NCI-H1436 treated with DMSO at 0.1 percent for 48 hours (cell line): ENCODE measurements around the gene SYT13.

Source experiments
- DNase-seq: peaks from one replicate; lab custom pipeline; 2025; lab: John Stamatoyannopoulos, UW

SYT13 gene

DNA sequence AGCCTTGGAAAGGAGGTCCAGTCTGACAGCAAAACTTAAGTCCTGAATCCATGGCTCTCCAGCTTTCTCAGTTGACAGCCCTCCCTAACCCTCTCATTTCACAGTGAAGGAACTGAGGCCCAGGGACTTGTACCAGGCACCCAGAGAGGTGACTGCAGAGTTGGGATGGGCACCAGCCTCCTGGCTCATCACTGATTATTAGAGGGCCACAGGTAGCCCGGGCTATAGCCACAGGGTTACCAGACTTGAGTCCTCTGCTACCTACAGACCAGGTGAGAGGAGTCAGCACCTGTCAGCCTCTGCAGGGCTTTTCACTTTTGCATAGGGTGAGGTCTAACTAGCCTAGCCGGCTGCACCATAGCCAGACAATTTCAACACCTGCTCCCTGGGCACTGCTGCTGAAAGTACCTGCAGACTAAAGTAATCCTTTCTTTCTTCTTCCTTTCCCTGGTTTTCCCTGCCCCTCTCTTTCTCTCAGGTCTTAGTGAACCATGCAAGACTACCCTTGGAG, 37.6 kb downstream of the SYT13 start:
- no peak for DNase-seq

GRCh38 chr11:45247433-45247832, 38.7 kb downstream of the SYT13 start:
- no peak for DNase-seq

DNA sequence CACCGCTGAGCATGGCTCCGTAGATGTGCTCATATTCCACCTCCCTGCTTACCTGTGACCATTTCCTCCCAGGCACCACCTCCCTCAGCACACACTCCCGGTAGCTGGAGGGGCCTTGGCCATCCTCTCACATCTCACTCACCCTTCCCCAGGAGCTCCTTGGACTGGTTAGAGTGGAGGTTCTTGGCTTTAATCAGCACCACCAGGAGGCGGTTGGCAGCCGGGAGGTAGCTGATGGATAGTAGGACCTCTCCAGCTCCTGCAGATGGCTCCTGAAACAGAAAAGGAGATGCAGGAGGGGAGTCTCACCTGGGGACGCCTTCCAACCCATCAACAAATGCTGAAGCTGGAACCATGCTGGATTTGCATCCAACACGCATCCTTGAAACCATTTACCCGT, 39.9 kb downstream of the SYT13 start:
- no peak for DNase-seq

- no peak for DNase-seq
These were observed 40.7 kb downstream of the SYT13 start for GRCh38 chr11:45245218-45246045.

DNA sequence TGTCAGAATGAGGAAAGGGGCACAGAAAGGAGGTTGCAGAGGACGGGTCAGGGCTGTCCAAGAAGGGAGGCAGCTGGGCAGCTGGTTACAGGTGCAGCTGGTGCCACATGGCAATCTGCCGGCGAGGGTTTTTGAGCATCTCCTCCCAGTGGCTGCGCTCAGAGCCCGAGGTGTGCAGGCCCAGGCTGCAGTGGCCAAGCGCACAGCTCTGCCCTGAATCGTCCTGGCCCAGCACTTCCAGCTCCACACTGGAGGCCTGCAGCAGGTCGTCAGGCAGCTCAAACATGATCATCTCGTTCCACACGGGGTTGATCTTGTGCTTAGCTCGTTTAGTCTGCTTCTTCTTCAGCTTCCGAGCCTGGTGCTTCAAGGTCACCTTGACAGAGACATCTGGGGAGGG, 42.2 kb downstream of the SYT13 start:
- no peak for DNase-seq

DNA sequence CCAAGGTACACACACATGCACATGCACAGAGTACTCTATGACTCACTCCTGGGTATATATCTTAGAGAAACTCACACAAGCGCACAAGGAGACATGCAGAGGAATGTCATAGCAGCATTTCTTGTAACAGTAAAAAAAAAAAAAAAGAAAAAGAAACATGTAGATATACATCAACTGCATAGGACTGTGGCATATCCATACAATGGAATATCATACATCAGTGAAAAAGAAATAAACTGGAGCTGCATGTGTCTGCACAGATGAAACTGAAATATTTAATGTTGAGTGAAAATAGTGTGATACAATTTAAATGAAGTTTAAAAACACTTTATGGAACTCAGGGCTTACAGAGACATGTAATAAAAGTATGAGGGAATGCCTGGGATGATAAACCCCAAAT, 46.4 kb downstream of the SYT13 start:
- no peak for DNase-seq

DNA sequence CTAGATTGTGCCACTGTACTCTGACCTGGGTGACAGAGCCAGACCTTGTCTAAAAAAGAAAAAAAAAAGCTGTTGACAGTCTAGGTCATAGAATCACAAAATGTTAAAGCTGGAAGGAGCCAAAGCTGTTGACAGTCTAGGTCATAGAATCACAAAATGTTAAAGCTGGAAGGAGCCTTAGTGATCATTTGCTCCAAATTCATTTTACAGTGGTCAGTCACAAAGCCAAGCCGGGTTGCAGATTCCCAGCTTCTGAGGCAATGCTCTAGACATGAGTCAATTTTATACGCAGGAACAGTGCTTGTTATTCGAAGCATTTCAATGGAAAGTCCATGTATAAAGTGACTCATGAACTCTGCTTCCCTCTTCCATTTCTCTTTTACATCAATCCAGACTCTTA, 47.4 kb downstream of the SYT13 start:
- no peak for DNase-seq

DNA sequence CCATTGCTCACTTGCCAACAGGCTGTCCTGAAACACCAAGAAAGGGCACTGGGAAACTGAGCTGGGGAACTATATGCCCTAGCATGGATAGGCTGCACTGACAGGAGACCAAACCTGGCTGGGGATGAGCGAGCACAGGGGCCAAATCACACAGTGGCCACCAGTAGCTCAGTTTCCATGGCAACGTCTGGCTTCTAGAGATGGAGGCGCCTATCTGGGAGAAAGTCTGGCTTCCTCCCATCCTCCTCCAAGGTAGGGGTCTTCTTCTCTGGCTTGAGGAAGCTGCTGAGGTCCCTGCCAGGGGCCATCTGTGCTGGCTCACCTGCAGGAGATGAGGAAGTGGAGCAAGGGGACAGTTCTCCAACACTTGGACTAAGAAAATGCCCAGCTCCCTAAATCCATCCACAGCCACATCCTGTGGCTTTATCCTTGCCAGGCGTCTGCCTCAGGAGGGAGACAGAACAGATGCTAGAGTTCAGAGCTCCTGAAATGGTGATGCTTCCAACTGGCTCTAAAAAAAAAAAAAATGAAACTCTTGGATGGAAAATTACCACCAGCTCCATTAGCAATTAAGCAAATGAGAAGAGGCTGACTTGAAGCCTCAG, 48.3 kb downstream of the SYT13 start:
- no peak for DNase-seq

DNA sequence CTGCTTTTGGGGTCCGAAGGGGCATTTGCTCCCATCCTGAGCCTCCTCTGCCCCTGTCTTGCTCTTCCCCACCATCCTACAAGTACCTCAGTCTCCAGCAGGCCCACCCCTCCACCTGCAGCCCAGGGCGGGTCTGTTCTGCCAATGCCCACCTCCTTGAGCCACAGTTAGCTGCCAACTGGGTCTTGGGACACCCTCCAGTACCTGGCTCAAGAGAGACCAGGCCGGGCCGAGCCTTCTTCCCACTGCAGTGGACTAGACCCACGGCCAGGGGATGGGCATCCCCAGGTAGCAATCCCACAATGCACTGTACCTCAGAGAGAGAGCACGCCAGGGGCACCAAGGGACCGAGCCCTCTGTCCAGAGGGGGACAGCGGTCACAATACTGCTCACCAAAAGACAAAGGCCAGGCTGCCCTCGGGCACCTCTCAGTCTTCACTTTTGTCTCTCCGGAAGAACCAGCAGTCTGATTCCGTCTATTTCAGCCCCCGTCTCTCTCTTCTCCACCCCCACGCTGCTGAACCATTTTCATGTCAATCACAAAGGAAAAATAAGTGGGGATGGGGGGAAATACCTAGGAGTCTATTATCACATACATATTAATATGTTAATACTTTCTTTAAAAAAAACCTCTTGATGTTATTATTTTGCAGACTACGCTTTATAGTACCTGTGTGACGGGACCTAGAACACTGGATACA, 51.7 kb downstream of the SYT13 start:
- DNase-seq, result no peak

DNA sequence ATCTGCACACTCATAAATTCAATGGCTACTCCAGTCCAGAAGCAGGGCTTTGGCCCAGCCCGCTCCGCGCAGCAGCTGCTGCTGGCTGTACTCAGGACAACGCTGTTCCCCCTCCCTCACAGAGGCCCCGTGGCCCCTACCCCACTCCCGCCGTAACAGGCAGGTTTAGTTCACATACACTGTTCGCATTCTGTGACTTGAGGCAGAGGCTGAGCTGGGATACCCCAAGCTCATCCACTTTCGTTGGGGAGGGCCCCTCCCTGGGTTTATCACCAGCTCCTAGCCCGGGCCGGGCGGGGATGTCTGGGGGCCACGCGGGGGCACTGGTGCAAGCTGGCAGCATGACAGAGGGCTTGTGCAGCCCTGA, 52.4 kb downstream of the SYT13 start:
- no peak for DNase-seq

- DNase-seq, result no peak
These were observed 52.9 kb downstream of the SYT13 start for GRCh38 chr11:45233121-45233803.

GRCh38 chr11:45232341-45233080, 53.6 kb downstream of the SYT13 start:
- DNase-seq, result no peak

- DNase-seq, result no peak
These were observed 56.6 kb downstream of the SYT13 start for GRCh38 chr11:45229401-45230020.

- DNase-seq, result no peak
These were observed 58.3 kb downstream of the SYT13 start for GRCh38 chr11:45227836-45228235.

GRCh38 chr11:45226901-45227300, 59.2 kb downstream of the SYT13 start:
- no peak for DNase-seq

DNA sequence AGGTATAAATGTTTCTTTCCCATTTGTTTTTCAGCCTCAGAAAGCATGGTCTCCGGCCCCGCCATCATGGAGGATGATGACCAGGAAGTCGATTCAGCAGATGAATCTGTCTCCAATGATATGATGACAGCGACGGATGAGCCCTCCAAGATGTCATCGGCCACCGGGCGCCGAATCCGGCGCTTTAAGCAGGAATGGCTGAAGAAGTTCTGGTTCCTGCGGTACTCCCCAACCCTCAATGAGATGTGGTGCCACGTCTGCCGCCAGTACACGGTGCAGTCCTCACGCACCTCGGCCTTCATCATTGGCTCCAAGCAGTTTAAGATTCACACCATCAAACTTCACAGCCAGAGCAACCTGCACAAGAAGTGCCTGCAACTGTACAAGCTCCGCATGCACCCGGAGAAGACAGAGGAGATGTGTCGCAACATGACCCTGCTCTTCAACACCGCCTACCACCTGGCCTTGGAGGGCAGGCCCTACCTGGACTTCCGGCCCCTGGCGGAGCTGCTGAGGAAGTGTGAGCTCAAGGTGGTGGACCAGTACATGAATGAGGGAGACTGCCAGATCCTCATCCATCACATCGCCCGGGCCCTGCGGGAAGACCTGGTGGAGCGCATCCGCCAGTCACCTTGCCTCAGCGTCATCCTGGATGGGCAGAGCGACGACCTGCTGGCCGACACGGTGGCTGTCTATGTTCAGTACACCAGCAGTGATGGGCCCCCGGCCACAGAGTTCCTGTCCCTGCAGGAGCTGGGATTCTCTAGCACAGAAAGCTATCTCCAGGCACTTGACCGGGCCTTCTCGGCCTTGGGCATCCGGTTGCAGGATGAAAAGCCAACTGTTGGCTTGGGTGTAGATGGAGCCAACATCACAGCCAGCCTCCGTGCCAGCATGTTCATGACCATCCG, 59.9 kb downstream of the SYT13 start:
- no peak for DNase-seq

DNA sequence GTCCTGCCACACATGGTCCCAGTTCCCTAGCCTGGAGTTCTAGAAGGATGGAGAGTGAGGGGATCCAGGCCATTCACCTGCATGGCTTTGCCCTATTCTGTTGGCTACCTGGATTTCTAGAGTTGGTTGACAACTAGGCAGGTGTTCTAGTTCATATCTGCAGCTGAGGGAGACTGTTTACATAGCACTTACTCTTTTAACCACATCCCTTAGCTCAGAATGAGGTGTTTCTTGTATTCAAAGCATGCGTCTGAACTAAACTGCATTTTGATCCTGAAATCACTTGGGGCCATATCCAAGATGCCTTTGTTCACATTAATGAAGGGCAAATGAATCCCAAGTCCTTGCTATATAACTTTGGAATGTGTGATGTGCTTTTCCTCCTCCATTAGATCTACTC, 60.9 kb downstream of the SYT13 start:
- DNase-seq, result no peak

DNA sequence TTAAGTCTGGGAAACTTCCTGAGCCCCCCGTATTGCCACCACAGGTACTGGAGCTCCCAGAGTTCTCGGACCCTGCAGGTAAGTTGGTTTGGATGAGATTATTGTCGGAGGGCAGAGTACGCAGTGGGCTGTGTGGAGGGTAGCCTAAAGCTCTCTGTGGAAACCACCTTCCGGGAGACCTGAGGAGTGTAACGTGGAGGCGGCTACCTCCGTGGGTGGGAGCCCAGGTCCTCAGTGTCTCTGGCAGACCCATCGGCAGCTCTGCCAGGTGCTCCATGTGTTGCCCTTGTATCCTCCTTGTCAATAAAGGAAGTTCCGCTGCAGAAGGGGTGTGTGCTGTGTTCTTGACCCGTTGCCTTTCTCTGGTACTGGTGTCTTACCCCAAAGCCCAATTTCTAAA, 61.4 kb downstream of the SYT13 start:
- no peak for DNase-seq

DNA sequence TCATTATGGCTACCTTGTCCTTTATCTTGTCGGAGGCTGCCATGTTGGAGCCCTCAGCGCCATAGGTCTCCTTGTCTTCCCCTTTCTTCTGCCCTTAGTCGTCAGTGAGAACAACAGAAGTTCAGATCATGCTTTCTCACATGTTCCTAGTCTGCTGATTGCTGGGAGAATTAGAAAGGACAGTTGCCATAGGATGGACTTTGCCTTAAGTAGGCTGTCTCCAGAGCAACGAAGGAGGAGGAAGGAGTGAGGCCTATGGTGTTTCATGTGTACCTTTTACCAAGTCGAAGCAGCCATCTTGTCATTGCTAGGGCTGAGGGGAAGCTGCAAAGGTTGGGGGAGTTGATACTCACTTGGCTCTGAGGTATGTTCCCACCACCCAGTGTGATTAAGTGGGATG, 62.6 kb downstream of the SYT13 start:
- no peak for DNase-seq

DNA sequence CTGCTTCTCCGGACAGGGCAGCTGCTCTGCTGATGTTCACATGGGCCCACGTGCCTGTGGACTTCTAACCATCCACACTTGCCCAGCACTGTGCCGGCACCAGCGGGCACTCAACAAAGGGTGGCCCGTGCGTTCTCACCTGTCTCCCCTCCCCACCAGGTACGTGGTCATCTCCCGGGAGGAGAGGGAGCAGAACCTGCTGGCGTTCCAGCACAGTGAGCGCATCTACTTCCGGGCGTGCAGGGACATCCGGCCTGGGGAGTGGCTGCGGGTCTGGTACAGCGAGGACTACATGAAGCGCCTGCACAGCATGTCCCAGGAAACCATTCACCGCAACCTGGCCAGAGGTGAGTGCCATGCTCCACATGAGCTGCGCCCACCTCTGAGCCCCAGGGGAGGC, 66.7 kb downstream of the SYT13 start:
- DNase-seq, result no peak
